Measurements from ENCODE around the gene RPLP2.

The RPLP2 gene

GRCh38 chr11:774873-775592 lies 34.7 kb upstream of the RPLP2 start:
- DNase-seq, result no peak

- no peak for DNase-seq
Observed at GRCh38 chr11:776263-776560, 33.6 kb upstream of the RPLP2 start.

GRCh38 chr11:776561-777287 lies 33.0 kb upstream of the RPLP2 start:
- DNase-seq, result peak in 1 of 2 experiments; percentile 50

- DNase-seq, result peak; percentile 69 to 81
Observed at GRCh38 chr11:777288-778255, 32.2 kb upstream of the RPLP2 start, which contains the start of gene GATD1. TSS of gene GATD1 (minus strand) at chr11:777487. CDS start at chr11:777462, 25 bp downstream.

- no peak for DNase-seq
Observed at GRCh38 chr11:778976-779954, 30.5 kb upstream of the RPLP2 start.

GRCh38 chr11:779955-780532 lies 29.7 kb upstream of the RPLP2 start:
- DNase-seq, result no peak

- no peak for DNase-seq
Observed at GRCh38 chr11:782264-783174, 27.2 kb upstream of the RPLP2 start.

GRCh38 chr11:783581-784015 lies 26.2 kb upstream of the RPLP2 start:
- DNase-seq, result no peak

- DNase-seq, result no peak
Observed at GRCh38 chr11:786235-787083, 23.3 kb upstream of the RPLP2 start.

GRCh38 chr11:787084-787675 lies 22.6 kb upstream of the RPLP2 start:
- no peak for DNase-seq

- DNase-seq, result no peak
Observed at GRCh38 chr11:788009-788640, 21.6 kb upstream of the RPLP2 start.

- DNase-seq, result no peak
Observed at GRCh38 chr11:788953-789940, 20.5 kb upstream of the RPLP2 start.

- peak in 1 of 2 experiments; percentile 14 for DNase-seq
Observed at GRCh38 chr11:789943-790342, 19.8 kb upstream of the RPLP2 start, which contains the start of gene CEND1. TSS of gene CEND1 (minus strand) at chr11:790090. CDS start at chr11:788576, 1,514 bp downstream.

- DNase-seq, result peak; percentile 42 to 70
Observed at GRCh38 chr11:790721-791564, 18.8 kb upstream of the RPLP2 start.

GRCh38 chr11:791658-792534 lies 17.9 kb upstream of the RPLP2 start:
- no peak for DNase-seq

Measured in SW 1271 (cell line).